ENCODE data around the gene TACSTD2.
"Not testable (repeated sequence)": the region's sequence is repeated elsewhere in the genome, so short reads cannot be mapped to it uniquely, and the experiment has no call there.

DNA sequence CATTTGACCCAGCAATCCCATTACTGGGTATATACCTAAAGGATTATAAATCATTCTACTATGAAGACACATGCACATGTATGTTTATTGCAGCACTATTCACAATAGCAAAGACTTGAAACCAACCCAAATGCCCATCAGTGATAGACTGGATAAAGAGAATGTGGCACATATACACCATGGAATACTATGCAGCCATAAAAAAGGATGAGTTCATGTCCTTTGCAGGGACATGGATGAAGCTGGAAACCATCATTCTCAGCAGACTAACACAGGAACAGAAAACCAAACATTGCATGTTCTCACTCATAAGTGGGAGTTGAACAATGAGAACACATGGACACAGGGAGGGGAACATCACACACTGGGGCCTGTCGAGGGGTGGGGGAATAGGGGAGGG, 13.3 kb downstream of the TACSTD2 start:
- TF ChIP-seq POLR2A (IDR thresholded peaks at IDR 0.05), result not testable (repeated sequence)
- TF ChIP-seq, protein P1, sequence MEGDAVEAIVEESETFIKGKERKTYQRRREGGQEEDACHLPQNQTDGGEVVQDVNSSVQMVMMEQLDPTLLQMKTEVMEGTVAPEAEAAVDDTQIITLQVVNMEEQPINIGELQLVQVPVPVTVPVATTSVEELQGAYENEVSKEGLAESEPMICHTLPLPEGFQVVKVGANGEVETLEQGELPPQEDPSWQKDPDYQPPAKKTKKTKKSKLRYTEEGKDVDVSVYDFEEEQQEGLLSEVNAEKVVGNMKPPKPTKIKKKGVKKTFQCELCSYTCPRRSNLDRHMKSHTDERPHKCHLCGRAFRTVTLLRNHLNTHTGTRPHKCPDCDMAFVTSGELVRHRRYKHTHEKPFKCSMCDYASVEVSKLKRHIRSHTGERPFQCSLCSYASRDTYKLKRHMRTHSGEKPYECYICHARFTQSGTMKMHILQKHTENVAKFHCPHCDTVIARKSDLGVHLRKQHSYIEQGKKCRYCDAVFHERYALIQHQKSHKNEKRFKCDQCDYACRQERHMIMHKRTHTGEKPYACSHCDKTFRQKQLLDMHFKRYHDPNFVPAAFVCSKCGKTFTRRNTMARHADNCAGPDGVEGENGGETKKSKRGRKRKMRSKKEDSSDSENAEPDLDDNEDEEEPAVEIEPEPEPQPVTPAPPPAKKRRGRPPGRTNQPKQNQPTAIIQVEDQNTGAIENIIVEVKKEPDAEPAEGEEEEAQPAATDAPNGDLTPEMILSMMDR (IDR thresholded peaks at IDR 0.05), result not testable (repeated sequence)

All from transverse colon (tissue), 3 donors.